GM12878 (cell line): ENCODE results near the gene SPNS1. TPM values are rescaled to one million over a fixed set of nuclear protein-coding genes. Genes with fewer than 3 reads are reported as not detected.

Experiments
- ATAC-seq: fragments of 200-7000 bp; cut with Tn5 transposase; 3 replicates; pipeline ENCODE4 v1.9.1; 2020; ENCODE audit warnings: mild to moderate bottlenecking, moderate library complexity
- BruUV-seq: library from RNA; stranded (reverse); fragments of 400-500 nt; replicated peaks from 2 replicates; lab custom pipeline; 2021; lab: Mats Ljungman, UMichigan
- CTCF ChIA-PET: fragments of 300-600 bp; sonication (Branson Sonifier 250); formaldehyde crosslinking; extraction: SDS; loops from one replicate; lab custom pipeline; 2021; ENCODE audit warnings: inconsistent platforms; lab: Yijun Ruan, JAX
- POLR2A ChIA-PET: fragments of 350-600 bp; formaldehyde crosslinking; extraction: SDS; loops from one replicate; lab custom pipeline; 2021; ENCODE audit warnings: inconsistent platforms; lab: Charles Lee
- RAD21 ChIA-PET: fragments of 300-600 bp; sonication (Branson Sonifier 250); formaldehyde crosslinking; loops from one replicate; lab custom pipeline; 2023; ENCODE audit warnings: antibody characterized with exemption; ENCODE audit not compliant: unreplicated experiment; lab: Charles Lee
- SMC1A ChIA-PET: fragments of 300-600 bp; sonication (Branson Sonifier 250); formaldehyde crosslinking; loops from one replicate; lab custom pipeline; 2023; ENCODE audit not compliant: unreplicated experiment, uncharacterized antibody; lab: Charles Lee
- DNase-seq: peaks from one replicate; pipeline ENCODE4 v3.0.0-alpha.2; 2011; ENCODE audit warnings: low read depth, low spot score
- FAIRE-seq: peaks from 3 replicates; lab custom pipeline; 2011; peaks lifted over from hg19 to GRCh38; lab: Jason Lieb, UNC
- H2AFZ ChIP-seq: 2 replicates; pipeline ENCODE4 v1.6.0; 2011; ENCODE audit warnings: low read depth, low read length, control low read depth; ENCODE audit not compliant: control insufficient read depth
- H3K27ac ChIP-seq: 2 replicates; pipeline ENCODE4 v1.5.1; 2011; ENCODE audit warnings: control low read depth; ENCODE audit not compliant: control insufficient read depth, insufficient read depth
- H3K27me3 ChIP-seq, 2 experiments: replicated peaks in 1 of 2; 2 replicates each; pipeline versions ENCODE4 v1.6.0 to v1.6.1; 2011; ENCODE audit warnings: low read length in 1 of 2; ENCODE audit not compliant: control insufficient read depth in 2 of 2, insufficient read depth in 2 of 2
- H3K36me3 ChIP-seq, 2 experiments: 2 replicates each; pipeline ENCODE4 v1.5.1; 2011; ENCODE audit warnings: low read length in 1 of 2; ENCODE audit not compliant: control insufficient read depth in 2 of 2, insufficient read depth in 2 of 2
- H3K4me1 ChIP-seq: 2 replicates; pipeline ENCODE4 v1.6.1; 2011; ENCODE audit warnings: mild to moderate bottlenecking, low read length, moderate library complexity, mixed read lengths; ENCODE audit not compliant: control insufficient read depth, insufficient read depth
- H3K4me2 ChIP-seq: 2 replicates; pipeline ENCODE4 v1.6.0; 2011; ENCODE audit warnings: control low read depth; ENCODE audit not compliant: control insufficient read depth, insufficient read depth
- H3K4me3 ChIP-seq: fragments of 200-600 bp; sonication (generic); 2 replicates; pipeline ENCODE4 v1.5.1; 2016
- H3K79me2 ChIP-seq: 2 replicates; pipeline ENCODE4 v1.6.0; 2011; ENCODE audit warnings: low read length; ENCODE audit not compliant: control insufficient read depth, insufficient read depth
- H3K9ac ChIP-seq: 2 replicates; pipeline ENCODE4 v1.8.0; 2011; ENCODE audit warnings: low read length, control low read depth, mixed read lengths; ENCODE audit not compliant: control insufficient read depth, insufficient read depth
- H3K9me3 ChIP-seq: replicated peaks from 3 replicates; pipeline ENCODE4 v1.5.1; 2011; ENCODE audit warnings: mild to moderate bottlenecking, low read length; ENCODE audit not compliant: control insufficient read depth, insufficient read depth
- H4K20me1 ChIP-seq: 2 replicates; pipeline ENCODE4 v1.6.0; 2011; ENCODE audit not compliant: control insufficient read depth, insufficient read depth
- ATF7 ChIP-seq: fragments of 450-650 bp; IDR thresholded peaks from 2 replicates; pipeline ENCODE4 v1.6.1; 2016; ENCODE audit warnings: low read depth, mild to moderate bottlenecking
- CHD2 ChIP-seq: IDR thresholded peaks from 2 replicates; pipeline ENCODE4 v1.6.1; 2011; ENCODE audit warnings: low read depth, low read length, improper control_type of control experiment, borderline replicate concordance
- EED ChIP-seq: sonication (generic); IDR thresholded peaks from 2 replicates; pipeline ENCODE4 v1.6.1; 2016; ENCODE audit warnings: antibody characterized with exemption, low read depth
- ESRRA ChIP-seq: IDR thresholded peaks from 2 replicates; pipeline ENCODE4 v1.6.1; 2012; ENCODE audit warnings: mild to moderate bottlenecking, low read length, improper control_type of control experiment
- JUND ChIP-seq: IDR thresholded peaks from 2 replicates; pipeline ENCODE4 v1.6.1; 2012; ENCODE audit warnings: low read depth, mild to moderate bottlenecking, low read length, improper control_type of control experiment, moderate library complexity
- MTA2 ChIP-seq: fragments of 450-650 bp; IDR thresholded peaks from 2 replicates; pipeline ENCODE4 v1.6.1; 2016; ENCODE audit warnings: low read depth, mild to moderate bottlenecking, moderate library complexity
- MTA3 ChIP-seq: IDR thresholded peaks from 2 replicates; pipeline ENCODE4 v1.6.1; 2012; ENCODE audit warnings: low read length, inconsistent platforms, borderline replicate concordance
- NFIC ChIP-seq: IDR thresholded peaks from 2 replicates; pipeline ENCODE4 v1.6.1; 2012; ENCODE audit warnings: low read depth, mild to moderate bottlenecking, inconsistent platforms, low read length, moderate library complexity
- PAX5 ChIP-seq: IDR thresholded peaks from 2 replicates; pipeline ENCODE4 v1.6.1; 2011; ENCODE audit warnings: low read depth, low read length, borderline replicate concordance
- SIN3A ChIP-seq: IDR thresholded peaks from 2 replicates; pipeline ENCODE4 v1.6.1; 2012; ENCODE audit warnings: low read depth, low read length, improper control_type of control experiment
- SMAD5 ChIP-seq: IDR thresholded peaks from 2 replicates; pipeline ENCODE4 v1.6.1; 2016; ENCODE audit warnings: antibody characterized with exemption, low read depth
- ZNF274 ChIP-seq: IDR thresholded peaks from one replicate; pipeline ENCODE4 v1.8.0; 2011; ENCODE audit not compliant: insufficient read length, insufficient read depth
- WGBS: methylation state at CpG from one replicate; pipeline ENCODE4 v1.1.6; 2016; ENCODE audit warnings: low lambda C conversion rate; ENCODE audit not compliant: insufficient replicate concordance, insufficient coverage; ENCODE audit errors: missing lambda C conversion rate; 5-methylcytosine and 5-hydroxymethylcytosine counted together
- in situ Hi-C: fragments of 300-500 bp; cut with MboI; formaldehyde crosslinking; loops from 9 replicates; pipeline ENCODE4 v1.14.3; 2018; ENCODE audit warnings: mixed read lengths
- intact Hi-C: fragments of 100-400 bp; cut with micrococcal nuclease; formaldehyde crosslinking; loops from one replicate; pipeline ENCODE4 v1.14.2; 2022; ENCODE audit not compliant: unreplicated experiment
- polyA plus RNA-seq, 11 experiments: library from polyadenylated mRNA; depleted of rRNA in 4 of 11; unstranded in 6 of 11; stranded (reverse) in 5 of 11; fragments of >200 nt; fragmentation: Nextera tagmentation in 4 of 11; fragmentation: Illumina TruSeq in 1 of 11; extraction: Ambion mirVana in 4 of 11; extraction: Trizol in 1 of 11; gene quantifications; 1 replicate in 1 of 11; 2 replicates in 10 of 11; pipeline versions ENCODE4 v1.2.1 to v1.2.3, GENCODE V29; 2011 to 2016; ENCODE audit warnings: inconsistent platforms in 2 of 11, missing spikeins in 2 of 11, low read depth in 1 of 11
- total RNA-seq, 4 experiments: library from RNA; depleted of rRNA in 3 of 4; stranded (reverse); fragments of >200 nt in 3 of 4; fragmentation: Illumina TruSeq in 1 of 4; extraction: Trizol in 1 of 4; gene quantifications; 2 replicates each; pipeline versions ENCODE4 v1.2.1 to v1.2.3, GENCODE V29; 2013 to 2021
- TF ChIP-seq, protein P1 (sequence below): fragments of 450-650 bp; IDR thresholded peaks from 2 replicates; pipeline ENCODE4 v1.6.1; 2017; ENCODE audit warnings: low read depth, mild to moderate bottlenecking, moderate library complexity
- TF ChIP-seq, protein P2 (sequence below): fragments of 450-650 bp; IDR thresholded peaks from 2 replicates; pipeline ENCODE4 v1.6.1; 2018; ENCODE audit warnings: borderline replicate concordance, mild to moderate bottlenecking; ENCODE audit not compliant: partially characterized antibody
- TF ChIP-seq, protein P3 (sequence below): IDR thresholded peaks from 2 replicates; pipeline ENCODE4 v1.6.1; 2011; ENCODE audit warnings: borderline replicate concordance, low read depth, mild to moderate bottlenecking, moderate library complexity, mixed read lengths, low read length; ENCODE audit not compliant: insufficient read depth; ENCODE audit errors: extremely low read length
- TF ChIP-seq, protein P4 (sequence below): fragments of 450-650 bp; IDR thresholded peaks from 2 replicates; pipeline ENCODE4 v1.6.1; 2014; ENCODE audit warnings: mild to moderate bottlenecking

SPNS1 gene
- total and polyA plus RNA-seq, 10 of the 15 experiments (the other 5 are each of a cell fraction or from before 2014, with no cell fraction given) = 0.16 to 37.6 (median 12.0) TPM

DNA sequence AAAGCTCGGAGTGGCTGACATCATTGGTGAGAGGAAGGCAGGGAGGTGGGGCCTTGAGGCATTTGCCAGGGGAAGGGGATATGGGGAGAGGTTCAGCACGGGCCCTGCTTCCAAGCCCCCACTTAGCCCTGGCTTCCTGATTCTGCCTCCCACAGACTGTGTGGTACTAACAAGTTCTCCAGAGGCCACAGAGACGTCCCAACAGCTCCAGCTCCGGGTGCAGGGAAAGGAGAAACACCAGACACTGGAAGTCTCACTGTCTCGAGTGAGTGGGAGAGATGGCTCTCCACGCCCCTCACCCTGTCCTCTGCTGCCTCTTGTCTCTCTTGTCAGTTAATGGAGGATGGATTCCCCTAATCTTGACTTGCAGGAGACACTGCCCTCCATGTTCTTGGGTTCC lies 15.7 kb upstream of the SPNS1 start (continued):
- TF ChIP-seq, protein P1, sequence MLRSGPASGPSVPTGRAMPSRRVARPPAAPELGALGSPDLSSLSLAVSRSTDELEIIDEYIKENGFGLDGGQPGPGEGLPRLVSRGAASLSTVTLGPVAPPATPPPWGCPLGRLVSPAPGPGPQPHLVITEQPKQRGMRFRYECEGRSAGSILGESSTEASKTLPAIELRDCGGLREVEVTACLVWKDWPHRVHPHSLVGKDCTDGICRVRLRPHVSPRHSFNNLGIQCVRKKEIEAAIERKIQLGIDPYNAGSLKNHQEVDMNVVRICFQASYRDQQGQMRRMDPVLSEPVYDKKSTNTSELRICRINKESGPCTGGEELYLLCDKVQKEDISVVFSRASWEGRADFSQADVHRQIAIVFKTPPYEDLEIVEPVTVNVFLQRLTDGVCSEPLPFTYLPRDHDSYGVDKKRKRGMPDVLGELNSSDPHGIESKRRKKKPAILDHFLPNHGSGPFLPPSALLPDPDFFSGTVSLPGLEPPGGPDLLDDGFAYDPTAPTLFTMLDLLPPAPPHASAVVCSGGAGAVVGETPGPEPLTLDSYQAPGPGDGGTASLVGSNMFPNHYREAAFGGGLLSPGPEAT = no peak

DNA sequence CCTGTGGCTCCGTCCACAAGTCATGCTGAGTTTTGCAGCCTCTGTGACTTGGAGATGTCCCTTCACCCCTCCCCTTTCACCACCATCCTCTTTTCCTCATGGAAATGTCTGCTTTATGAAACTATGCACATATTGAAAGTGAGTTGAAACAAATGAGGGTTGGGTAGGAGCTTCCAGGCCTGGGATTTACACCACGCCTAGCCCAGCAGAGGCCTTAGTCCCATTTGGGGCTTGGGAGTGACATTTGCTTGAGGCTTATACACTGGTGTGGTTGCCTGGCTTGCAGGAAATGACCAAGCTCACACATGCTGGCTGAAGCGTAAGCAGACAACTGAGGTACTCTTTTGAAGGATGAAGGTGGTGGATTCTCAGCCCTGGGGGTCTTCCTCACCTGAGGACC lies 10.5 kb upstream of the SPNS1 start:
- TSS peak; percentile 59 for BruUV-seq
- 100% methylated on average over 3 of the region's 3 CpGs for WGBS
- no peak for DNase-seq
- CTCF ChIA-PET = interaction anchor here (1.1 kb wide), 1 partner anchor 10 kb away, joined by 3 read pairs; no protein-coding TSS in a partner anchor
- no peak overlapping the region for H3K9ac ChIP-seq
- no peaks in the 10 kb centered on the region for H3K27me3 ChIP-seq
- no peak overlapping the region for H3K27ac ChIP-seq
- in situ Hi-C loops (no loop called here), intact Hi-C loops (no loop called here)
- no peaks in the 10 kb centered on the region for H3K9me3 ChIP-seq
- H3K36me3 ChIP-seq = peaks cover 9 to 28% of the 10 kb centered on the region in 2 experiments
- no peak for ATAC-seq
- POLR2A ChIA-PET = interaction anchor here (0.6 kb wide), 1 partner anchor 55 kb away, joined by 3 read pairs; no protein-coding TSS in a partner anchor
- no peaks in the 10 kb centered on the region for H4K20me1 ChIP-seq
- no peaks in the 10 kb centered on the region for H3K4me1 ChIP-seq
- FAIRE-seq = no peak
- H3K79me2 ChIP-seq = no peaks in the 10 kb centered on the region
- RAD21 ChIA-PET = no interaction called here
- no peak overlapping the region for H3K4me2 ChIP-seq
- H3K4me3 ChIP-seq = no peak overlapping the region
- H2AFZ ChIP-seq = no peak overlapping the region
- SMC1A ChIA-PET = interaction anchor here (1.6 kb wide), 1 partner anchor 8 kb away, joined by 4 read pairs; no protein-coding TSS in a partner anchor
- TF ChIP-seq, protein P2, sequence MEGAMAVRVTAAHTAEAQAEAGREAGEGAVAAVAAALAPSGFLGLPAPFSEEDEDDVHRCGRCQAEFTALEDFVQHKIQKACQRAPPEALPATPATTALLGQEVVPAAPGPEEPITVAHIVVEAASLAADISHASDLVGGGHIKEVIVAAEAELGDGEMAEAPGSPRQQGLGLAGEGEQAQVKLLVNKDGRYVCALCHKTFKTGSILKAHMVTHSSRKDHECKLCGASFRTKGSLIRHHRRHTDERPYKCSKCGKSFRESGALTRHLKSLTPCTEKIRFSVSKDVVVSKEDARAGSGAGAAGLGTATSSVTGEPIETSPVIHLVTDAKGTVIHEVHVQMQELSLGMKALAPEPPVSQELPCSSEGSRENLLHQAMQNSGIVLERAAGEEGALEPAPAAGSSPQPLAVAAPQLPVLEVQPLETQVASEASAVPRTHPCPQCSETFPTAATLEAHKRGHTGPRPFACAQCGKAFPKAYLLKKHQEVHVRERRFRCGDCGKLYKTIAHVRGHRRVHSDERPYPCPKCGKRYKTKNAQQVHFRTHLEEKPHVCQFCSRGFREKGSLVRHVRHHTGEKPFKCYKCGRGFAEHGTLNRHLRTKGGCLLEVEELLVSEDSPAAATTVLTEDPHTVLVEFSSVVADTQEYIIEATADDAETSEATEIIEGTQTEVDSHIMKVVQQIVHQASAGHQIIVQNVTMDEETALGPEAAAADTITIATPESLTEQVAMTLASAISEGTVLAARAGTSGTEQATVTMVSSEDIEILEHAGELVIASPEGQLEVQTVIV = no peak
- TF ChIP-seq CHD2 (no peak), SMAD5 (no peak), ZNF274 (no peak), JUND (no peak), MTA3 (no peak), MTA2 (no peak), ATF7 (no peak), EED (no peak), ESRRA (no peak), PAX5 (no peak), NFIC (no peak), SIN3A (no peak)
- TF ChIP-seq, protein P3, sequence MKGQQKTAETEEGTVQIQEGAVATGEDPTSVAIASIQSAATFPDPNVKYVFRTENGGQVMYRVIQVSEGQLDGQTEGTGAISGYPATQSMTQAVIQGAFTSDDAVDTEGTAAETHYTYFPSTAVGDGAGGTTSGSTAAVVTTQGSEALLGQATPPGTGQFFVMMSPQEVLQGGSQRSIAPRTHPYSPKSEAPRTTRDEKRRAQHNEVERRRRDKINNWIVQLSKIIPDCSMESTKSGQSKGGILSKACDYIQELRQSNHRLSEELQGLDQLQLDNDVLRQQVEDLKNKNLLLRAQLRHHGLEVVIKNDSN = no peak
- TF ChIP-seq, protein P4, sequence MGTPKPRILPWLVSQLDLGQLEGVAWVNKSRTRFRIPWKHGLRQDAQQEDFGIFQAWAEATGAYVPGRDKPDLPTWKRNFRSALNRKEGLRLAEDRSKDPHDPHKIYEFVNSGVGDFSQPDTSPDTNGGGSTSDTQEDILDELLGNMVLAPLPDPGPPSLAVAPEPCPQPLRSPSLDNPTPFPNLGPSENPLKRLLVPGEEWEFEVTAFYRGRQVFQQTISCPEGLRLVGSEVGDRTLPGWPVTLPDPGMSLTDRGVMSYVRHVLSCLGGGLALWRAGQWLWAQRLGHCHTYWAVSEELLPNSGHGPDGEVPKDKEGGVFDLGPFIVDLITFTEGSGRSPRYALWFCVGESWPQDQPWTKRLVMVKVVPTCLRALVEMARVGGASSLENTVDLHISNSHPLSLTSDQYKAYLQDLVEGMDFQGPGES = no peak
